Pancreas (tissue), 10 donors: Measurements from ENCODE around the gene GLI3. TPM values are rescaled to one million over a fixed set of nuclear protein-coding genes. Genes with fewer than 3 reads are reported as not detected.

Experiments
- ATAC-seq, 4 donors: fragments of 200-7000 bp; cut with Tn5 transposase; one replicate each; pipeline versions ENCODE4 v1.8.0 to v1.9.1; 2020; ENCODE audit warnings: mild to moderate bottlenecking in 4 of 4, moderate library complexity in 4 of 4
- DNase-seq, 6 donors: peaks; one replicate each; pipeline ENCODE4 v3.0.0-alpha.2; 2020
- FAIRE-seq: peaks from 2 replicates; lab custom pipeline; 2012; peaks lifted over from hg19 to GRCh38; lab: Jason Lieb, UNC
- H3K27ac ChIP-seq, 4 donors: fragments of 200-600 bp; sonication (generic); 1 replicate in 3 of 4; 2 replicates in 1 of 4; pipeline versions ENCODE4 v1.5.0 to v1.8.0; 2020
- H3K27me3 ChIP-seq, 4 donors: fragments of 200-600 bp; one replicate each; pipeline ENCODE4 v1.8.0; 2021
- H3K36me3 ChIP-seq, 3 donors: fragments of 200-600 bp; sonication (generic) in 1 of 3; one replicate each; pipeline versions ENCODE4 v1.5.0 to v1.8.0; 2020 to 2021
- H3K4me1 ChIP-seq, 3 donors: fragments of 200-600 bp; one replicate each; pipeline ENCODE4 v1.8.0; 2021
- H3K4me3 ChIP-seq, 4 donors: fragments of 200-600 bp; sonication (generic) in 2 of 4; one replicate each; pipeline versions ENCODE4 v1.5.0 to v1.8.0; 2020 to 2021
- H3K9me3 ChIP-seq, 4 donors: fragments of 200-600 bp; one replicate each; pipeline ENCODE4 v1.8.0; 2021
- WGBS, 2 donors: extraction: QIAGEN DNeasy Blood & Tissue Kit; methylation state at CpG; one replicate each; pipeline ENCODE4 v1.1.7; 2013; 5-methylcytosine and 5-hydroxymethylcytosine counted together
- intact Hi-C, 3 donors: fragments of 100-400 bp; cut with DNase I; formaldehyde crosslinking; loops; one replicate each; pipeline versions ENCODE4 v1.11.1 to v1.14.2; 2022
- polyA plus RNA-seq, 2 donors: library from polyadenylated mRNA; stranded (reverse); fragments of 200-250 nt; gene quantifications; one replicate each; pipeline ENCODE4 v1.2.3, GENCODE V29; 2013
- total RNA-seq, 6 donors: library from RNA; stranded (reverse); fragmentation: NEBNext Ultra II Directional in 4 of 6; extraction: Animal tissue kit (Norgen Biotek cat#: 25700) in 4 of 6; gene quantifications; one replicate each; pipeline versions ENCODE4 v1.2.1 to v1.2.4, GENCODE V29; 2021 to 2023
- TF ChIP-seq, protein P1 (sequence below), 4 donors: fragments of 200-600 bp; sonication (generic) in 3 of 4; IDR thresholded peaks; one replicate each; pipeline versions ENCODE4 v1.5.0 to v1.8.0; 2021; ENCODE audit warnings: antibody characterized with exemption in 4 of 4
- donor health status: healthy with polysubstance abuse.
- donor health status: DM: no; HTN: no; CAD: no; lungs with moderate emphysema.
- donor health status: DM: no; HTN: no; CAD: no.
- donor health status: control.
- donor health status: control.
- donor health status: Bipolar disorder and iron deficiency.
- donor health status: DM: yes; HTN: yes; CAD: no.
- donor health status: DM: no; HTN: no; CAD: no.
- donor health status: DM: no; HTN: no; CAD: no.
- donor health status: DM: yes; HTN: yes; CAD: no.

Gene GLI3
- total and polyA plus RNA-seq, 8 donors, result 0.38 to 6.2 (median 1.4) TPM

DNA sequence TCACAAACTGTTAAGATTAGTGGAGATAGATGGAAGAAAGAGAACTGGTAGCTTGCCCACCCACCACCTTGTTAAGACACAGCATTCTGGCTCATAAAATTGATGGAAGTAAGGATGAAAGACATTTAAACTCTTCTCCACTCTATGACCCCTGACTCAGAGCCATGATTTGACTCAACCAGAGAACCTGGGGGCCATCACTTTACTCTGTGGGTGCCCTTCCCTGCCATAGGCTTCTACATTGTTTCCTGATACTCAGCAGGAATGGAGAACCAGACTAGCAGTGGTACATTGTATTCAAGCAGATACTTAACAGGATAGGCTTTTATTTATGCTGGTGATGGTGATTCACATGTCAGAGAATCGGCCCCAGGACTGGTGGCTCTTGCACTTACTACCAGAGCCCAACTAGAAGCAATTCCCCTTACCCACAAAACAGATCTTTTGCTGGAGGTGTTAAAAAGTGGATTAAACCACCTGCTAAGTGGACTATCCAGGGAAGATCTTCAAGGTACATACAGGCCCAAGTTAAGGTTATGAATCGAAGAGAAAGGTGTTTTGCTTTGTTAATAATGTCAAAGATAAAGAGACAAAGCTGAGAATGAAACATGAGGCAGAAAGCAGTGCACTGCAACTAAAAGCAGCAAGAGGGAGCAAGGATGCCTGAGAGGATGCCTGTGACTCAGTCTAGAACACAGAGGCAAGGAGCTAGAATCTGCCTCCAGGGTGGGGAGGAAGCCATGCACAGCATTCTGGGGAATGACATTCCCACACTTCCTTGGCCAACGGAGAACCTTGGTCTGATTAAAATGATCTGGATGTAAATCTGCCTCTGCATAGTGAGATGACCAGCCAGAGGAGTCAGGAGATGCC lies 36.0 kb upstream of the GLI3 start:
- DNase-seq, result no peak
- Histone ChIP-seq H3K9me3 (no peaks in the 10 kb centered on the region), H3K27me3 (no peaks in the 10 kb centered on the region), H3K4me3 (no peak overlapping the region), H3K36me3 (no peaks in the 10 kb centered on the region), H3K4me1 (no peaks in the 10 kb centered on the region), H3K27ac (no peak overlapping the region)
- intact Hi-C loops, result no loop called here
- no peak for FAIRE-seq
- ATAC-seq, result no peak
- WGBS, 2 donors, result 37 to 50% methylated on average over 3 of the region's 3 CpGs
- TF ChIP-seq, protein P1, sequence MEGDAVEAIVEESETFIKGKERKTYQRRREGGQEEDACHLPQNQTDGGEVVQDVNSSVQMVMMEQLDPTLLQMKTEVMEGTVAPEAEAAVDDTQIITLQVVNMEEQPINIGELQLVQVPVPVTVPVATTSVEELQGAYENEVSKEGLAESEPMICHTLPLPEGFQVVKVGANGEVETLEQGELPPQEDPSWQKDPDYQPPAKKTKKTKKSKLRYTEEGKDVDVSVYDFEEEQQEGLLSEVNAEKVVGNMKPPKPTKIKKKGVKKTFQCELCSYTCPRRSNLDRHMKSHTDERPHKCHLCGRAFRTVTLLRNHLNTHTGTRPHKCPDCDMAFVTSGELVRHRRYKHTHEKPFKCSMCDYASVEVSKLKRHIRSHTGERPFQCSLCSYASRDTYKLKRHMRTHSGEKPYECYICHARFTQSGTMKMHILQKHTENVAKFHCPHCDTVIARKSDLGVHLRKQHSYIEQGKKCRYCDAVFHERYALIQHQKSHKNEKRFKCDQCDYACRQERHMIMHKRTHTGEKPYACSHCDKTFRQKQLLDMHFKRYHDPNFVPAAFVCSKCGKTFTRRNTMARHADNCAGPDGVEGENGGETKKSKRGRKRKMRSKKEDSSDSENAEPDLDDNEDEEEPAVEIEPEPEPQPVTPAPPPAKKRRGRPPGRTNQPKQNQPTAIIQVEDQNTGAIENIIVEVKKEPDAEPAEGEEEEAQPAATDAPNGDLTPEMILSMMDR (IDR thresholded peaks at IDR 0.05), result no peak

GRCh38 chr7:42269161-42269560 lies 32.2 kb upstream of the GLI3 start:
- intact Hi-C loops, result no loop called here
- no peaks in the 10 kb centered on the region for H3K36me3 ChIP-seq
- H3K4me3 ChIP-seq, result no peak overlapping the region
- ATAC-seq (no peak), DNase-seq (no peak), FAIRE-seq (no peak)
- no peaks in the 10 kb centered on the region for H3K27me3 ChIP-seq
- TF ChIP-seq, protein P1 (IDR thresholded peaks at IDR 0.05), result no peak
- H3K9me3 ChIP-seq, result no peaks in the 10 kb centered on the region
- 74 to 75% methylated on average over 4 of the region's 4 CpGs for WGBS, 2 donors
- H3K27ac ChIP-seq, result no peak overlapping the region
- H3K4me1 ChIP-seq, result no peaks in the 10 kb centered on the region

DNA sequence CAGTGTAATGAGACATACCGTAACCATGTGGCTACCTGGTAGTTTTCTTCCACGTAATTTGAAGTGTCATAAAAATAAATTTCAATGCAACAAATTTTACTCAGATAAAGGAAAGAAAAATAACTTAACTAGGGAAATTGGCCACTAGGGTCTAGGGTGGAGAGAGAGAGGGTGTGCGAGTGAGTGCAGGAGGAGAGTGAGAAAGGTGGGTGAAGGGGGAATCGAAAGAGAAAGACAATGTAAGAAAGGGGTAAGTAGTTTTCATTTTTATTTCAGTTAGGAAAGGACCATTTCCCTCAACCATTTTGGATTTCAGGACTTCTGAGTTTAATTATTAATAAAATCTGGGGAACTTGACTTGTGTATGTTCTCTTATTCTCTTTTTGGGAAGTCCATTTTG lies 27.7 kb upstream of the GLI3 start:
- Histone ChIP-seq H3K27ac (no peak overlapping the region), H3K27me3 (no peaks in the 10 kb centered on the region), H3K36me3 (no peaks in the 10 kb centered on the region), H3K4me1 (no peaks in the 10 kb centered on the region), H3K9me3 (no peaks in the 10 kb centered on the region), H3K4me3 (no peak overlapping the region)
- FAIRE-seq (no peak), ATAC-seq (no peak), DNase-seq (no peak)
- TF ChIP-seq, protein P1 (IDR thresholded peaks at IDR 0.05), result no peak
- WGBS, 2 donors, result 86 to 92% methylated on average over 4 of the region's 4 CpGs
- intact Hi-C loops, result no loop called here

GRCh38 chr7:42263971-42264370 lies 27.0 kb upstream of the GLI3 start:
- Histone ChIP-seq H3K27me3 (no peaks in the 10 kb centered on the region), H3K27ac (no peak overlapping the region), H3K4me1 (no peaks in the 10 kb centered on the region), H3K9me3 (no peaks in the 10 kb centered on the region), H3K4me3 (no peak overlapping the region), H3K36me3 (no peaks in the 10 kb centered on the region)
- FAIRE-seq (no peak), ATAC-seq (peak; percentile 69 to 95 (median 74)), DNase-seq (peak; percentile 22 to 51 (median 39))
- intact Hi-C loops, result no loop called here
- TF ChIP-seq, protein P1 (IDR thresholded peaks at IDR 0.05), result no peak
- 48 to 61% methylated on average over 4 of the region's 4 CpGs for WGBS, 2 donors

DNA sequence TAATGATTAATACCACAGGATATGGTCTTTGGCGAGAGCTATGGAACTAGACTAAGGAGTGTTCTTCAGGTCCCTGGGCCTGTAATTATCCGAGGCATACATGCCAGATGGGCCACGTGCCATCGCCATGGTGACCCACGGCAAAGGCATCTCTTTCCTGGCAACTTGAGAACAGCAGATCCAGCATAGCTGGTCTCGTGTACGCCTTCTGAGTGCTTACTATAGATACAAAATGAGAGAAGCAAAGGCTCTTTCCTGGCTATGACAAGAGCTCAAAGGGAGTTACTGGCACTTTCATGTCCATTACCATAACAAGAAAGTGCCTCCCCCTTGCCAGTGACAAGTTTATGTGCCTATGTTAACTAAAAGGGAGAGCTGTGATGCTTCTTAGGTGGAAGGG lies 26.0 kb upstream of the GLI3 start:
- no peak overlapping the region for H3K27ac ChIP-seq
- no peak overlapping the region for H3K4me3 ChIP-seq
- TF ChIP-seq, protein P1 (IDR thresholded peaks at IDR 0.05), result no peak
- no peaks in the 10 kb centered on the region for H3K9me3 ChIP-seq
- peak in 2 of 6 donors; percentile 25 to 26 for DNase-seq
- no peaks in the 10 kb centered on the region for H3K36me3 ChIP-seq
- H3K4me1 ChIP-seq, result no peaks in the 10 kb centered on the region
- H3K27me3 ChIP-seq, result peaks cover 0 to 3% (median 0%) of the 10 kb centered on the region in 4 donors
- 54 to 55% methylated on average over 7 of the region's 7 CpGs for WGBS, 2 donors
- peak in 2 of 4 donors; percentile 67 to 86 for ATAC-seq
- intact Hi-C loops, result no loop called here
- FAIRE-seq, result no peak
